Vagina (tissue), 2 donors: ENCODE measurements around the gene GPR85.

Source experiments
- POLR2AphosphoS5 ChIP-seq, 2 donors: sonication (generic); formaldehyde crosslinking; IDR thresholded peaks; one replicate each; pipeline ENCODE4 v1.9.0; 2017; ENCODE audit warnings: antibody characterized with exemption in 2 of 2, mild to moderate bottlenecking in 2 of 2, low read depth in 1 of 2; ENCODE audit not compliant: insufficient read depth in 1 of 2
- TF ChIP-seq, protein P1 (sequence below), 3 experiments: fragments of 450-650 bp in 2 of 3; fragments of 200-600 bp in 1 of 3; sonication (generic) in 1 of 3; IDR thresholded peaks; one replicate each; pipeline ENCODE4 v1.5.1; 2017 to 2019; ENCODE audit warnings: antibody characterized with exemption in 3 of 3, mild to moderate bottlenecking in 2 of 3, moderate library complexity in 2 of 3

DNA sequence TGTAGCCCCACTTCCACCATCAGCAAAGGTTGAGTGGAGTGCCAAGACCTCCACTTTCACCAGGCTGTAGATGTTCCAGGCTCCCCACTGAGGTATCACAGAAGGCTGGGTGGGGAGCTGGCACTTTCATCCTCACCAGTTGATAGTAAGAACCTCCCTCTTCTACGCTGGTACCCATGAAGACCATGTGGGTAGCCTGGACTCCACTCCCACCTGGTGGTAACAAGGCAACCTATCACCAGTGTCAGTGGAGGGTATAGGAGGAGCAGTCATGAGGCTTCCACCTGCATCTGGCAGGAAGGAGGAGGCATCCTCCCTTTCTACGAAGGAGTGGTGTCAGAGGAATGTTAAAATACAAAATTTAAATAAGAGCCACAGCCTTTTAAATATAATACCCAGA, 27.3 kb upstream of the GPR85 start:
- TF ChIP-seq, protein P1, sequence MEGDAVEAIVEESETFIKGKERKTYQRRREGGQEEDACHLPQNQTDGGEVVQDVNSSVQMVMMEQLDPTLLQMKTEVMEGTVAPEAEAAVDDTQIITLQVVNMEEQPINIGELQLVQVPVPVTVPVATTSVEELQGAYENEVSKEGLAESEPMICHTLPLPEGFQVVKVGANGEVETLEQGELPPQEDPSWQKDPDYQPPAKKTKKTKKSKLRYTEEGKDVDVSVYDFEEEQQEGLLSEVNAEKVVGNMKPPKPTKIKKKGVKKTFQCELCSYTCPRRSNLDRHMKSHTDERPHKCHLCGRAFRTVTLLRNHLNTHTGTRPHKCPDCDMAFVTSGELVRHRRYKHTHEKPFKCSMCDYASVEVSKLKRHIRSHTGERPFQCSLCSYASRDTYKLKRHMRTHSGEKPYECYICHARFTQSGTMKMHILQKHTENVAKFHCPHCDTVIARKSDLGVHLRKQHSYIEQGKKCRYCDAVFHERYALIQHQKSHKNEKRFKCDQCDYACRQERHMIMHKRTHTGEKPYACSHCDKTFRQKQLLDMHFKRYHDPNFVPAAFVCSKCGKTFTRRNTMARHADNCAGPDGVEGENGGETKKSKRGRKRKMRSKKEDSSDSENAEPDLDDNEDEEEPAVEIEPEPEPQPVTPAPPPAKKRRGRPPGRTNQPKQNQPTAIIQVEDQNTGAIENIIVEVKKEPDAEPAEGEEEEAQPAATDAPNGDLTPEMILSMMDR (IDR thresholded peaks at IDR 0.05) = no peak
- no peak for TF ChIP-seq POLR2AphosphoS5 (IDR thresholded peaks at IDR 0.05; ENCODE audit: insufficient read depth in 1 of 2, low read depth in 1 of 2)
